ENCODE results near the gene LRRC34. TPM values are rescaled to one million over a fixed set of nuclear protein-coding genes. Genes with fewer than 3 reads are reported as not detected.

The LRRC34 gene
- total and polyA plus RNA-seq, 2 of the 8 experiments (the other 6 are each of a cell fraction or from before 2014, with no cell fraction given) = 3.3 to 4.1 TPM

GRCh38 chr3:169835533-169835932, 22.8 kb upstream of the LRRC34 start (continued):
- no peak for TF ChIP-seq USF2 (IDR thresholded peaks at IDR 0.05; ENCODE audit: low read length)
- TF ChIP-seq POLR2AphosphoS5 (IDR thresholded peaks at IDR 0.05; ENCODE audit: low read depth, low read length) = no peak
- no peak for TF ChIP-seq SIX5 (IDR thresholded peaks at IDR 0.05; ENCODE audit: low read depth, low read length)
- no peak for TF ChIP-seq JUN (IDR thresholded peaks at IDR 0.05; ENCODE audit: low read depth, low read length)
- no peak for TF ChIP-seq JUND (IDR thresholded peaks at IDR 0.05; ENCODE audit: low read length)
- TF ChIP-seq NRF1 (IDR thresholded peaks at IDR 0.05; ENCODE audit: low read depth, low read length) = no peak
- TF ChIP-seq RXRA (IDR thresholded peaks at IDR 0.05; ENCODE audit: insufficient read depth, low read depth, low read length) = no peak

All from H1 (cell line).